Neural cell (in vitro differentiated cells): Measurements from ENCODE around the gene PLEKHO2. TPM values are rescaled to one million over a fixed set of nuclear protein-coding genes. Genes with fewer than 3 reads are reported as not detected.

ENCODE experiments used
- H2AFZ ChIP-seq: fragments of 200-600, 300-800 bp; sonication (generic), shearing (Covaris generic); 2 replicates; pipeline ENCODE4 v1.6.0; 2014; ENCODE audit warnings: low read depth, mild to moderate bottlenecking, antibody characterized with exemption, low read length, moderate library complexity
- H3F3A ChIP-seq: fragments of 200-600 bp; shearing (Covaris generic); 2 replicates; pipeline ENCODE4 v1.6.1; 2016; ENCODE audit warnings: mild to moderate bottlenecking, moderate library complexity, mixed read lengths, antibody characterized with exemption, low read length; ENCODE audit not compliant: insufficient read depth, poor library complexity, severe bottlenecking
- H3K27ac ChIP-seq: fragments of 200-600, 300-800 bp; sonication (generic), shearing (Covaris generic); 2 replicates; pipeline ENCODE4 v1.5.1; 2014; ENCODE audit warnings: mild to moderate bottlenecking, low read length, moderate library complexity
- H3K27me3 ChIP-seq: fragments of 300-800, 200-600 bp; sonication (generic), shearing (Covaris generic); 2 replicates; pipeline ENCODE4 v1.6.0; 2014; ENCODE audit warnings: mild to moderate bottlenecking, low read depth, low read length, moderate library complexity; ENCODE audit not compliant: insufficient read depth
- H3K36me3 ChIP-seq: fragments of 300-800, 200-600 bp; sonication (generic), shearing (Covaris generic); 2 replicates; pipeline ENCODE4 v1.5.1; 2014; ENCODE audit warnings: mild to moderate bottlenecking, antibody characterized with exemption, low read length, moderate library complexity; ENCODE audit not compliant: insufficient read depth
- H3K4me2 ChIP-seq: fragments of 300-800, 200-600 bp; sonication (generic), shearing (Covaris generic); 2 replicates; pipeline ENCODE4 v1.6.0; 2014; ENCODE audit warnings: mild to moderate bottlenecking, low read length
- H3K4me3 ChIP-seq: fragments of 300-800, 200-600 bp; sonication (generic), shearing (Covaris generic); 2 replicates; pipeline ENCODE4 v1.5.1; 2014; ENCODE audit warnings: mild to moderate bottlenecking, low read length, moderate library complexity
- H3K79me2 ChIP-seq: fragments of 200-600 bp; shearing (Covaris generic); replicated peaks from 2 replicates; pipeline ENCODE4 v1.6.0; 2014; ENCODE audit warnings: mild to moderate bottlenecking, low read length, moderate library complexity; ENCODE audit not compliant: insufficient read depth
- H3K9ac ChIP-seq: fragments of 300-800, 200-600 bp; sonication (generic), shearing (Covaris generic); 2 replicates; pipeline ENCODE4 v1.6.1; 2016; ENCODE audit warnings: mild to moderate bottlenecking, low read length, mixed read lengths
- H3K9me2 ChIP-seq: fragments of 200-600 bp; shearing (Covaris generic); 2 replicates; pipeline ENCODE4 v1.6.1; 2016; ENCODE audit warnings: mild to moderate bottlenecking, low read length, mixed read lengths; ENCODE audit not compliant: insufficient read depth
- H3K9me3 ChIP-seq: fragments of 200-600, 300-800 bp; sonication (generic), shearing (Covaris generic); 2 replicates; pipeline ENCODE4 v1.6.1; 2016; ENCODE audit warnings: mild to moderate bottlenecking, mixed run types, low read length, moderate library complexity, mixed read lengths
- H4K20me1 ChIP-seq: fragments of 200-600 bp; shearing (Covaris generic); 2 replicates; pipeline ENCODE4 v1.6.1; 2016; ENCODE audit warnings: mild to moderate bottlenecking, mixed run types; ENCODE audit not compliant: insufficient read depth
- EP300 ChIP-seq: fragments of 450-650 bp; conservative IDR thresholded peaks from 2 replicates; pipeline ENCODE4 v1.6.1; 2014; ENCODE audit warnings: antibody characterized with exemption, mild to moderate bottlenecking, moderate library complexity; ENCODE audit not compliant: poor library complexity, severe bottlenecking
- EZH2 ChIP-seq: fragments of 200-600, 300-800 bp; shearing (Covaris generic), sonication (generic); IDR thresholded peaks from 2 replicates; pipeline ENCODE4 v1.6.1; 2014; ENCODE audit warnings: antibody characterized with exemption, low read length, borderline replicate concordance, mild to moderate bottlenecking; ENCODE audit not compliant: insufficient read depth, poor library complexity, severe bottlenecking
- MXI1 ChIP-seq: fragments of 450-650 bp; conservative IDR thresholded peaks from 2 replicates; pipeline ENCODE4 v1.6.1; 2014; ENCODE audit warnings: antibody characterized with exemption, mild to moderate bottlenecking; ENCODE audit not compliant: poor library complexity, severe bottlenecking
- POLR2AphosphoS5 ChIP-seq: IDR thresholded peaks from 2 replicates; pipeline ENCODE4 v1.6.1; 2012
- RAD21 ChIP-seq: fragments of 450-650 bp; conservative IDR thresholded peaks from 2 replicates; pipeline ENCODE4 v1.6.1; 2014; ENCODE audit warnings: antibody characterized with exemption, mild to moderate bottlenecking, moderate library complexity
- SMC3 ChIP-seq: fragments of 450-650 bp; conservative IDR thresholded peaks from 2 replicates; pipeline ENCODE4 v1.6.1; 2014; ENCODE audit warnings: antibody characterized with exemption, mild to moderate bottlenecking, moderate library complexity; ENCODE audit not compliant: poor library complexity
- TAF1 ChIP-seq: IDR thresholded peaks from 2 replicates; pipeline ENCODE4 v1.6.1; 2012; ENCODE audit warnings: low read depth
- polyA plus RNA-seq: library from polyadenylated mRNA; depleted of rRNA; stranded (reverse); fragments of >200 nt; gene quantifications from 2 replicates; pipeline ENCODE4 v1.2.3, GENCODE V29; 2014
- TF ChIP-seq, protein P1 (sequence below): IDR thresholded peaks from 2 replicates; pipeline ENCODE4 v1.6.1; 2012; ENCODE audit warnings: borderline replicate concordance
- TF ChIP-seq, protein P2 (sequence below): fragments of 450-650 bp; IDR thresholded peaks from 2 replicates; pipeline ENCODE4 v1.5.1; 2014; ENCODE audit warnings: antibody characterized with exemption, mild to moderate bottlenecking, moderate library complexity; ENCODE audit not compliant: poor library complexity, severe bottlenecking

The PLEKHO2 gene
- polyA plus RNA-seq, 1 donor from 2014 or later, result 1.3 TPM

DNA sequence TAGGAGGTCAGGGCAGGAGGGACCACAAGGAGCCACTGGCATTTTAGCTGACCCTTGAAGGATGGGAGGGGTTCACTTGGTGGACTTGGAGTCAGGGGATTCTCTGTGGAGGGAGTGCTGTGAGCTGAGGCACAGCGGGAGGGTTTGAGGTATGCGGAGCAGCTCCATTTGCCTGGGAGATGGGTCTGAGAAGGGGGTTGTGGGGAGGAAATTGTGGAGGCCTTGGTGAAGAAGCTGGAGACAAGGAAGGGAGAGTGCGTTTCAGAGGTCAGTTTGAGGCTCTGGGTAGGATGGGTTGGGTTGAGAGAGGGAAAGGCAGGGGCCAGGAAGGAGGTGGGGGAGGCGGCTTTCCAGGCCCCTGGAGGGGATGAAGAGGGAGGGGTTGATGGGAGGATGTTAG lies 20.2 kb downstream of the PLEKHO2 start:
- Histone ChIP-seq H3F3A (no peaks in the 10 kb centered on the region), H3K4me3 (no peak overlapping the region), H3K79me2 (no peaks in the 10 kb centered on the region), H3K27ac (no peak overlapping the region), H3K9me2 (no peaks in the 10 kb centered on the region), H3K9ac (no peak overlapping the region), H4K20me1 (no peaks in the 10 kb centered on the region), H2AFZ (no peak overlapping the region), H3K27me3 (no peaks in the 10 kb centered on the region), H3K36me3 (no peaks in the 10 kb centered on the region), H3K9me3 (no peaks in the 10 kb centered on the region), H3K4me2 (no peak overlapping the region)
- TF ChIP-seq SMC3 (no peak), TAF1 (no peak), MXI1 (no peak)
- TF ChIP-seq, protein P1, sequence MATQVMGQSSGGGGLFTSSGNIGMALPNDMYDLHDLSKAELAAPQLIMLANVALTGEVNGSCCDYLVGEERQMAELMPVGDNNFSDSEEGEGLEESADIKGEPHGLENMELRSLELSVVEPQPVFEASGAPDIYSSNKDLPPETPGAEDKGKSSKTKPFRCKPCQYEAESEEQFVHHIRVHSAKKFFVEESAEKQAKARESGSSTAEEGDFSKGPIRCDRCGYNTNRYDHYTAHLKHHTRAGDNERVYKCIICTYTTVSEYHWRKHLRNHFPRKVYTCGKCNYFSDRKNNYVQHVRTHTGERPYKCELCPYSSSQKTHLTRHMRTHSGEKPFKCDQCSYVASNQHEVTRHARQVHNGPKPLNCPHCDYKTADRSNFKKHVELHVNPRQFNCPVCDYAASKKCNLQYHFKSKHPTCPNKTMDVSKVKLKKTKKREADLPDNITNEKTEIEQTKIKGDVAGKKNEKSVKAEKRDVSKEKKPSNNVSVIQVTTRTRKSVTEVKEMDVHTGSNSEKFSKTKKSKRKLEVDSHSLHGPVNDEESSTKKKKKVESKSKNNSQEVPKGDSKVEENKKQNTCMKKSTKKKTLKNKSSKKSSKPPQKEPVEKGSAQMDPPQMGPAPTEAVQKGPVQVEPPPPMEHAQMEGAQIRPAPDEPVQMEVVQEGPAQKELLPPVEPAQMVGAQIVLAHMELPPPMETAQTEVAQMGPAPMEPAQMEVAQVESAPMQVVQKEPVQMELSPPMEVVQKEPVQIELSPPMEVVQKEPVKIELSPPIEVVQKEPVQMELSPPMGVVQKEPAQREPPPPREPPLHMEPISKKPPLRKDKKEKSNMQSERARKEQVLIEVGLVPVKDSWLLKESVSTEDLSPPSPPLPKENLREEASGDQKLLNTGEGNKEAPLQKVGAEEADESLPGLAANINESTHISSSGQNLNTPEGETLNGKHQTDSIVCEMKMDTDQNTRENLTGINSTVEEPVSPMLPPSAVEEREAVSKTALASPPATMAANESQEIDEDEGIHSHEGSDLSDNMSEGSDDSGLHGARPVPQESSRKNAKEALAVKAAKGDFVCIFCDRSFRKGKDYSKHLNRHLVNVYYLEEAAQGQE, result no peak

DNA sequence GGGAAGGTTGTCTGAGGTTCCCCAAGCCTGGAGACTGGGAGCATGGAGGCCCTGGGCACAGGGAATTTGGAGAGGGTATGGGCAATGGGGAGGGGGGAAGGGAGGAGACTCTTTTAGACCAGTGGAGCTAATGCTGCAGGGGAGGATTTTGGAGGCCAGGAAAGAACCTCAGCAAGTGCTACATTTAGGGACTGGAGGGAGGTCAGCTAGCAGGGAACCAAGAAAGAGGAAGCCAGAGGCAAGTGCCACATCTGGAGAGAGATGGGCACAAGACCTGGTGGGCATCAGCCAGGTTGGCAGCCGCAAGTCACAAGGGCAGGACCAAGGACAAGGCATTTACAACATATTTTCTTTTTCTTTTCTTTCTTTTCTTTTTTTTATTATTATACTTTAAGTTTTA lies 20.7 kb downstream of the PLEKHO2 start:
- Histone ChIP-seq H3K4me2 (no peak overlapping the region), H3K9ac (no peak overlapping the region), H3K9me2 (no peaks in the 10 kb centered on the region), H3K36me3 (no peaks in the 10 kb centered on the region), H3K27me3 (no peaks in the 10 kb centered on the region), H3K4me3 (no peak overlapping the region), H3F3A (no peaks in the 10 kb centered on the region), H3K27ac (no peak overlapping the region), H3K79me2 (no peaks in the 10 kb centered on the region), H3K9me3 (no peaks in the 10 kb centered on the region), H4K20me1 (no peaks in the 10 kb centered on the region), H2AFZ (no peak overlapping the region)
- TF ChIP-seq POLR2AphosphoS5 (no peak), SMC3 (no peak), TAF1 (no peak), RAD21 (no peak), EP300 (no peak), EZH2 (no peak), MXI1 (no peak)
- TF ChIP-seq, protein P2, sequence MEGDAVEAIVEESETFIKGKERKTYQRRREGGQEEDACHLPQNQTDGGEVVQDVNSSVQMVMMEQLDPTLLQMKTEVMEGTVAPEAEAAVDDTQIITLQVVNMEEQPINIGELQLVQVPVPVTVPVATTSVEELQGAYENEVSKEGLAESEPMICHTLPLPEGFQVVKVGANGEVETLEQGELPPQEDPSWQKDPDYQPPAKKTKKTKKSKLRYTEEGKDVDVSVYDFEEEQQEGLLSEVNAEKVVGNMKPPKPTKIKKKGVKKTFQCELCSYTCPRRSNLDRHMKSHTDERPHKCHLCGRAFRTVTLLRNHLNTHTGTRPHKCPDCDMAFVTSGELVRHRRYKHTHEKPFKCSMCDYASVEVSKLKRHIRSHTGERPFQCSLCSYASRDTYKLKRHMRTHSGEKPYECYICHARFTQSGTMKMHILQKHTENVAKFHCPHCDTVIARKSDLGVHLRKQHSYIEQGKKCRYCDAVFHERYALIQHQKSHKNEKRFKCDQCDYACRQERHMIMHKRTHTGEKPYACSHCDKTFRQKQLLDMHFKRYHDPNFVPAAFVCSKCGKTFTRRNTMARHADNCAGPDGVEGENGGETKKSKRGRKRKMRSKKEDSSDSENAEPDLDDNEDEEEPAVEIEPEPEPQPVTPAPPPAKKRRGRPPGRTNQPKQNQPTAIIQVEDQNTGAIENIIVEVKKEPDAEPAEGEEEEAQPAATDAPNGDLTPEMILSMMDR, result no peak
- TF ChIP-seq, protein P1, result no peak
